ENCODE results near the gene PPP1CA. TPM values are rescaled to one million over a fixed set of nuclear protein-coding genes. Genes with fewer than 3 reads are reported as not detected.
A peak's percentile ranks its signal among the peaks of the same experiment; 100 is the strongest.

Gene PPP1CA
- total RNA-seq, 1 experiment from 2014 or later = 449 TPM

GRCh38 chr11:67375320-67376055 is 26.2 kb downstream of the PPP1CA start:
- Histone ChIP-seq H3F3A (ENCODE audit: low read length, unreplicated experiment) (peaks cover 8% of the 10 kb centered on the region), H3K27me3 (ENCODE audit: low read length) (no peaks in the 10 kb centered on the region), H3K27ac (ENCODE audit: low read length) (peak overlapping the region; percentile 100), H3K79me2 (ENCODE audit: low read length) (peaks cover 41% of the 10 kb centered on the region), H3K36me3 (ENCODE audit: low read depth, low read length) (peaks cover 12% of the 10 kb centered on the region; the same call in 1 of the 2 replicates), H3K9me3 (ENCODE audit: low read length) (no peaks in the 10 kb centered on the region), H4K20me1 (ENCODE audit: low read length) (peaks cover 17% of the 10 kb centered on the region), H3K9ac (ENCODE audit: low read length) (peak overlapping the region; percentile 57), H3K4me3 (ENCODE audit: low read length) (peak overlapping the region; percentile 31; the same call in 1 of the 2 replicates), H3K4me2 (ENCODE audit: low read length) (peak overlapping the region; percentile 96), H3K9me2 (replicated peaks; ENCODE audit: low read length) (no peaks in the 10 kb centered on the region), H2AFZ (ENCODE audit: low read length) (no peak overlapping the region), H3K4me1 (ENCODE audit: insufficient read depth, low read length) (peaks cover 78% of the 10 kb centered on the region)
- POLR2A ChIA-PET (ENCODE audit: unreplicated experiment) = interaction anchor here (0.7 kb wide), 1 partner anchor 17 kb away, joined by 11 read pairs; the partner anchor contains the start of gene RAD9A
- CTCF ChIA-PET = interaction anchor here (0.6 kb wide), 1 partner anchor 107 kb away, joined by 7 read pairs; the partner anchor contains the start of gene AIP
- intact Hi-C loops (cut with micrococcal nuclease) = no loop called here
- no peak for ATAC-seq
- TF ChIP-seq EZH2phosphoT487 (IDR thresholded peaks at IDR 0.05; ENCODE audit: borderline replicate concordance, low read length) = no peak
- TF ChIP-seq CTCF (conservative IDR thresholded peaks at IDR 0.05; ENCODE audit: low read depth, low read length) = no peak
- TF ChIP-seq EZH2 (IDR thresholded peaks at IDR 0.05; ENCODE audit: low read length, unreplicated experiment) = no peak
- BruUV-seq (replicated peaks) = no TSS peak
- DNase-seq = peak; percentile 38

- Histone ChIP-seq H3K4me3 (ENCODE audit: low read length) (peak overlapping the region; percentile 90), H3K9me2 (replicated peaks; ENCODE audit: low read length) (no peaks in the 10 kb centered on the region), H3K36me3 (ENCODE audit: low read depth, low read length) (peaks cover 15% of the 10 kb centered on the region; the same call in 1 of the 2 replicates), H3K27ac (ENCODE audit: low read length) (peak overlapping the region; percentile 100), H3F3A (ENCODE audit: low read length, unreplicated experiment) (peaks cover 8% of the 10 kb centered on the region), H3K9me3 (ENCODE audit: low read length) (no peaks in the 10 kb centered on the region), H3K27me3 (ENCODE audit: low read length) (no peaks in the 10 kb centered on the region), H3K4me1 (ENCODE audit: insufficient read depth, low read length) (peaks cover 74% of the 10 kb centered on the region), H2AFZ (ENCODE audit: low read length) (peak overlapping the region; percentile 42), H3K79me2 (ENCODE audit: low read length) (peaks cover 49% of the 10 kb centered on the region), H4K20me1 (ENCODE audit: low read length) (peaks cover 24% of the 10 kb centered on the region), H3K4me2 (ENCODE audit: low read length) (peak overlapping the region; percentile 96), H3K9ac (ENCODE audit: low read length) (peak overlapping the region; percentile 100)
- DNase-seq (peak; percentile 60), ATAC-seq (peak; percentile 2)
- BruUV-seq (replicated peaks) = TSS peak; percentile 93
- POLR2A ChIA-PET (ENCODE audit: unreplicated experiment) = interaction anchor here (0.6 to 1.6 kb wide), 6 partner anchors 17 to 320 kb away, joined by 4 to 32 read pairs (median 10); partner anchors contain the start of genes POLD4, PPP1CA and RAD9A
- CTCF ChIA-PET = interaction anchor here (0.6 to 2.8 kb wide), 7 partner anchors 8 to 108 kb away, joined by 4 to 16 read pairs (median 9); partner anchors contain the start of genes AIP, POLD4 and RAD9A
- intact Hi-C loops (cut with micrococcal nuclease) = loop anchor here (1.0 to 5.0 kb wide), 3 partner anchors 21 to 112 kb away; partner anchors contain the start of gene POLD4
- no peak for TF ChIP-seq CTCF (conservative IDR thresholded peaks at IDR 0.05; ENCODE audit: low read depth, low read length)
- no peak for TF ChIP-seq EZH2phosphoT487 (IDR thresholded peaks at IDR 0.05; ENCODE audit: borderline replicate concordance, low read length)
- no peak for TF ChIP-seq EZH2 (IDR thresholded peaks at IDR 0.05; ENCODE audit: low read length, unreplicated experiment)
Measured at GRCh38 chr11:67374571-67375281, 26.9 kb downstream of the PPP1CA start.
